Measurements from ENCODE around the gene IQSEC1.

Gene IQSEC1

DNA sequence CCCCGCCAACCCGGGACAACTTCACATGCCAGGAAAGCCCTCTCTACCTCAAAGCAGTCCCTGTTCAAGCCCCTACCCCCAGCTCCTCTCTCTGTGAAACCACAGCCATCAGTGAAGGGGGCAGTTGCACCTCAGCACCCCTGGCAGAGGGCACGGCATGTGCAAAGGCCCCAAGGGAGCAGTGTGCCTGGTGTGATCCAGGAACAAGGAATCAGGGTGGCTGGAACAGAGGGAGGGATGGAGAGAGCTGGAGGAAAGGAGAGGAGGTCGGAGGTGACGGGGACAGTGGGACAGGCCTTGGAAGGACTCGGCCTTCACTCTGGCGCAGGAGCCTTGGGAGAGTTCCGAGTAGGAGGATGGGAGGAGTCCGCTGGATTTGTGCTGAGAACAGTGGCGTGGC, 26.5 kb upstream of the IQSEC1 start:
- H3K4me3 ChIP-seq (ENCODE audit: low read length): no peak overlapping the region
- no peak for DNase-seq (ENCODE audit: low read depth)
- TF ChIP-seq, protein P1, sequence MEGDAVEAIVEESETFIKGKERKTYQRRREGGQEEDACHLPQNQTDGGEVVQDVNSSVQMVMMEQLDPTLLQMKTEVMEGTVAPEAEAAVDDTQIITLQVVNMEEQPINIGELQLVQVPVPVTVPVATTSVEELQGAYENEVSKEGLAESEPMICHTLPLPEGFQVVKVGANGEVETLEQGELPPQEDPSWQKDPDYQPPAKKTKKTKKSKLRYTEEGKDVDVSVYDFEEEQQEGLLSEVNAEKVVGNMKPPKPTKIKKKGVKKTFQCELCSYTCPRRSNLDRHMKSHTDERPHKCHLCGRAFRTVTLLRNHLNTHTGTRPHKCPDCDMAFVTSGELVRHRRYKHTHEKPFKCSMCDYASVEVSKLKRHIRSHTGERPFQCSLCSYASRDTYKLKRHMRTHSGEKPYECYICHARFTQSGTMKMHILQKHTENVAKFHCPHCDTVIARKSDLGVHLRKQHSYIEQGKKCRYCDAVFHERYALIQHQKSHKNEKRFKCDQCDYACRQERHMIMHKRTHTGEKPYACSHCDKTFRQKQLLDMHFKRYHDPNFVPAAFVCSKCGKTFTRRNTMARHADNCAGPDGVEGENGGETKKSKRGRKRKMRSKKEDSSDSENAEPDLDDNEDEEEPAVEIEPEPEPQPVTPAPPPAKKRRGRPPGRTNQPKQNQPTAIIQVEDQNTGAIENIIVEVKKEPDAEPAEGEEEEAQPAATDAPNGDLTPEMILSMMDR (conservative IDR thresholded peaks at IDR 0.05; ENCODE audit: low read depth, low read length): no peak

DNA sequence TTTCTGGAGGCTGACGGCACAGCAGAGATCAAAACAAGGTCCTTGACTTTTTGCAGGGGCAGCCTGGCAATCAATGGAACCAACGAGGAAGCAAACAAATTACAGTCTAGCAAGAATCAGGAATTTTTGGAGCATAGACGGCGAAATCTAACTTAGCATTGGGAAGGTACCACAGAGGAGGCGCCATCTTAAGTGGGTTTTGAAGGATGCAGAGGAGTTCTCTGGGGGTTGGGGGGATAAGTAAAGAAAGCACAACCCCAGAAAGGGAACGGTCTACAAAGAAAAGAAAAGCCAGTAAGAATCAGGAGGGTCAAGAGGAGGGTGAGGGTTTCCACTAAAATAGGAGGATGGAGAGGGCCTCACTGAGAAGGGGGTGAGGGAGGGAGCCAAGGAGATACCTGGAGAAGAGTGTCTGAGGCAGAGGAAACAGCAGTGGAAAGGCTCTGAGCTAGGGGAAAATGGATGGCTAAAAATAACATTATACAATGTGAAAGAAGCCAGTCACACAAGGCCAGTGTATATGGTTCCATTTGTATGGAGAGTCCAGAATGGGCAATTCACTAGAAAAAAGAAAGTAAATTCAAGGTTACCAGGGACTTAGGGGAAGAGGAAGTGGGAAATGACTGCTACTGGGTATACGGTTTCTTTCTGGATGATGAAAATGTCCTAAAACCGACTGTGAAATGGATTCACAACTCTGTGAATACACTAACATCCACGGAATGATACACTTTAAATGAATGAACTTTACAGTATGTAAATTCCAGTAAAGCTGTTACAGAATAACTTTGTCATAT, 25.2 kb upstream of the IQSEC1 start:
- no peak for DNase-seq (ENCODE audit: low read depth)
- no peak overlapping the region for H3K4me3 ChIP-seq (ENCODE audit: low read length)
- TF ChIP-seq, protein P1 (conservative IDR thresholded peaks at IDR 0.05; ENCODE audit: low read depth, low read length): no peak

DNA sequence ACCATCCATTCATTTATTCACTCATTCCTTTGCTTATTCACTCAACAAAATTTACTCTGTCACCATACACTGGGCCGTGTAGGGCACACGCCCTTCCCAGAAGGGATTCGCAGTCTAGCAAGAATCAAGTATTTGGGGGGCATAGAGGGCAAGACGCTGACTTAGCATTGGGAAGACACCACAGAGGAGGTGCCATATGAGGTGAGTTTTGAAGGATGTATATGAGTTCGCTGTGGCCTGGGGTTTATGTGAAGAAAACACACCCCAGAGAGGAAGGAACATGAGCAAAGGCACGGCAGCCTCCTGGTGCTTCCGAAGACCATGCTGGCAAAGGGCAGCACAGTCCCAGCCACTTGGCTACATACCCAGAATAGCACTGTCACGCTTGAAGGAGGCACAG, 23.1 kb upstream of the IQSEC1 start:
- TF ChIP-seq, protein P1 (conservative IDR thresholded peaks at IDR 0.05; ENCODE audit: low read depth, low read length): no peak
- no peak overlapping the region for H3K4me3 ChIP-seq (ENCODE audit: low read length)
- DNase-seq (ENCODE audit: low read depth): no peak

DNA sequence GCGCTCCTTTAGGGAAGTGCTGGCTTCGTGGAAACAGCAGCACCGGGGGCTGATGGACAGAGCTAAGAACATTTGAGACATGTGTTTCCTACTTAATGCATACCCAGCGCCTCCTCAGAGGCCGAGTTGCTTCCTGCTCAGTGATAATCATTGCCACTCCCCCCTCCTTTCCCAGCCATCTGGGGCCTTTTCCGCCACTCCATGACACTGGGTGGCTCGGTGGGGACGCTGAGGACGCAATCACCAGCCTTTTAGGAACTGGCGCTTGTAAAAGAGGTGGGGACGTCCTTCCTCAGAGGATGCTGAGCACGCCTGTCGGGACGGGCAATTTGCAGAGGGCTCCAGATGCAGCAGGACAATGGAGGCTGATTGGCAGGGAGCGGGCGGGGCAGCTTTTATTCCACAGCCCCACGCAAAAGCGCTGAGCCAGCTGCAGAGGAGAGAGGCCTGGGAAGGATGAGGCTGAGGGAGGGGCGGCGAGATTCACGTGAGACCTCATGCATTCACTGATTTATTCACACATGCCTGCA, 22.2 kb upstream of the IQSEC1 start:
- no peak overlapping the region for H3K4me3 ChIP-seq (ENCODE audit: low read length)
- TF ChIP-seq, protein P1 (conservative IDR thresholded peaks at IDR 0.05; ENCODE audit: low read depth, low read length): no peak
- DNase-seq (ENCODE audit: low read depth): no peak

DNA sequence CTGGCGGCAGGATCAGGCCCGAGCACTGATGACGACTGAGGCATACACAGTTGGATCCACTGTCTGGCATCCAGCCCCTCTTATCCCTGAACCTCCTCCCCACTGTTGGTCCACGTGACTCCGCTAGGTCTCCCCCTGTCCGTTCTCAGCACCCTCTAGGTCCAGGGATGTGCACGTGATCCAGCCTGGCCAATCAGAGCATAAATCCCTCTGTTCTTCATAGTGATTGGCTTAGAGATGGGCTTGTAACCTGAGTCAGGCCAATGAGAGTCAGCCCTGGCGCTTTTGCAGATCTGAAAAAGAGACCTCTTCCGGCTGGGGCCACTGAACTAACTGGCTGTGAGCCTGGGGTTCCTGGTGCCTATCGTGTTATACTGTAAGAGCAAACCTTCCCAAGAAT, 20.5 kb upstream of the IQSEC1 start:
- no peak for DNase-seq (ENCODE audit: low read depth)
- no peak overlapping the region for H3K4me3 ChIP-seq (ENCODE audit: low read length)
- TF ChIP-seq, protein P1 (conservative IDR thresholded peaks at IDR 0.05; ENCODE audit: low read depth, low read length): no peak

DNA sequence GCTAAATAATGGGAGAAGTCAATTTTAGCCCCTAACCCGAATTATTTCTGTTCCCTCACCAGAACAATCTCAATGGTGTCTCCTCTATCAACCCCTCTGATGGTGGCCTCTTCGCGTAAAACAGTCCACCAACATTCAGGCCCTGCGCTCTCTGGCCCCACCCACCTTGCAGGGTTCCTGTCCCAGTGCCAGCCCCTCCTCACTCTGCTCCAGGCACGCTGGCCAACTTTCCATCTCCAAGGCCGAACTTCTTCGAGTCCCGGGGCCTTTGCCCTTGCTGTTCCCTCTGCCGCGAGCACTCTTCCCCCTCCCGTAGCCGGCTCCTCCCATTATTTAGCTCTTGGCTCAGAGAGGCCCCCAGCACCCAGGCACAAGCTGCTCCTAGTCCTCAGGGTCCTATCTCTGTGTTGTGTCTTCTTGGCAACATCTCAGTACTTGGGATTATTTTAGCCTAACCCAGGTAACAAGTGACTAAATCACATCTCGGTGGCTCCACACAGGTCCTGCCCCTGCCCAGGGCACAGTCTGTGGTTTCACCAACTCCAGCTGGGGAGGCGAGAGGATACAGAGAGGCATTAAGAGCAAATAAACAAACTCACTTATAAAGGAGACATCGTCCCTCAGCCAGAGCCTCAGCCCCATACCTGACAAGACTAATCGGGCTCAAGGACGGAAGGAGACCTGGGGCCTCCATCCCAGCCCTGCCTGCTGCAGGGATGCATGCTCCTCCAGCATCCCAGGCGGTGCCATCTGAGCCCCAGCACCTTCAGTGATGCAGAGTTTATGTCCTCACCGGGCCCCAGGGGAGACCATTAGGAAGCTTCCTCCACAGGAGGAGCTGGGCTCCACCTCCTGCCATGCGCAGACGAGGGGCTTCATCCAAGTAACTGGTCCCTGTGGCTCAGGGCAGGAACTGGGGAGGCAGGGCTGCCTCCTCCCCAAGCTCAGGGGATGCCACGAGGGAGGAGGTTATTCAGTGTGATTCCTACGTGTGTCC, 19.7 kb upstream of the IQSEC1 start:
- DNase-seq (ENCODE audit: low read depth): no peak
- no peak overlapping the region for H3K4me3 ChIP-seq (ENCODE audit: low read length)
- TF ChIP-seq, protein P1 (conservative IDR thresholded peaks at IDR 0.05; ENCODE audit: low read depth, low read length): no peak
